ENCODE results near the gene B4GALNT2.

B4GALNT2 gene

DNA sequence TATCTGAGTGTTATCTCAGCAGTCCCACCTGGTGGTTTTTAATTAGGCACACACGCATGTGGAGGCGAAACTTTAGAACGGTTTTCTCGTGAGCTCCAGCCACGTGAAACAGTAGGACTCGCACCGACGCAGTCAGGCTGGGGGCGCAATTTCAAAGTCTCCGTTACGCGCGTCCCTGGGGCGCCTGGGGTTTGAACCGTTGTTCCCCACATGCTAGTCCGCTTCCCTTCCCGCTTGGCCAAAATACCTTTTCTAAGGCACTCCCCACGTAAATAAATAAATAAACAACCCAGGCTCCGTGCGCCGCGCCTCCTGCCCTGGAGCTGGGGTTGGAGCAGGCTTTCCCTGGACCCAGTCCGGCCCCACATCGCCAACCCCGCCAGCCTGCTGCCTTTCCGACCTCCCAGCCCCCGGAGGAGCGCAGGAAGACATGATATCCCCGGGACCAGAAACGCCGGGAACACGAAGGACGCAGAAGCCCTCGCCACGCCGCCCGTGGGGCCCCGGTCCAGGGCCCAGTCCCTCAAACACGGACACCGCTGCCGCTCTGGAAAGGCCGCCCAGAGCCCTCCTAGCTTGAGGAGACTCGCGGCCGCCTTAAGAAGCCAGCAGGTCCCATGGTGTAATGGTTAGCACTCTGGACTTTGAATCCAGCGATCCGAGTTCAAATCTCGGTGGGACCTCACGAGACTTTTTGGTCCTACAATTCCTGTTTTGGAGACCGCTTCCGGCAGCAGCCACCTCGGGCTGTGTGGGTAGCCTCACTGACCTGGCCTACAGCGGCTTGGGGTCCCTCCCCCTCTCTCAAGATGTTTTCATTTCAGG, 59.6 kb downstream of the B4GALNT2 start:
- peak overlapping the region; percentile 82 for H3K4me3 ChIP-seq (ENCODE audit: low read length)
- TF ChIP-seq, protein P1, sequence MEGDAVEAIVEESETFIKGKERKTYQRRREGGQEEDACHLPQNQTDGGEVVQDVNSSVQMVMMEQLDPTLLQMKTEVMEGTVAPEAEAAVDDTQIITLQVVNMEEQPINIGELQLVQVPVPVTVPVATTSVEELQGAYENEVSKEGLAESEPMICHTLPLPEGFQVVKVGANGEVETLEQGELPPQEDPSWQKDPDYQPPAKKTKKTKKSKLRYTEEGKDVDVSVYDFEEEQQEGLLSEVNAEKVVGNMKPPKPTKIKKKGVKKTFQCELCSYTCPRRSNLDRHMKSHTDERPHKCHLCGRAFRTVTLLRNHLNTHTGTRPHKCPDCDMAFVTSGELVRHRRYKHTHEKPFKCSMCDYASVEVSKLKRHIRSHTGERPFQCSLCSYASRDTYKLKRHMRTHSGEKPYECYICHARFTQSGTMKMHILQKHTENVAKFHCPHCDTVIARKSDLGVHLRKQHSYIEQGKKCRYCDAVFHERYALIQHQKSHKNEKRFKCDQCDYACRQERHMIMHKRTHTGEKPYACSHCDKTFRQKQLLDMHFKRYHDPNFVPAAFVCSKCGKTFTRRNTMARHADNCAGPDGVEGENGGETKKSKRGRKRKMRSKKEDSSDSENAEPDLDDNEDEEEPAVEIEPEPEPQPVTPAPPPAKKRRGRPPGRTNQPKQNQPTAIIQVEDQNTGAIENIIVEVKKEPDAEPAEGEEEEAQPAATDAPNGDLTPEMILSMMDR (IDR thresholded peaks at IDR 0.05; ENCODE audit: insufficient read depth, low read depth, low read length, missing control alignments), result peak; percentile 34
- peak; percentile 88 for DNase-seq (ENCODE audit: low read depth)

DNA sequence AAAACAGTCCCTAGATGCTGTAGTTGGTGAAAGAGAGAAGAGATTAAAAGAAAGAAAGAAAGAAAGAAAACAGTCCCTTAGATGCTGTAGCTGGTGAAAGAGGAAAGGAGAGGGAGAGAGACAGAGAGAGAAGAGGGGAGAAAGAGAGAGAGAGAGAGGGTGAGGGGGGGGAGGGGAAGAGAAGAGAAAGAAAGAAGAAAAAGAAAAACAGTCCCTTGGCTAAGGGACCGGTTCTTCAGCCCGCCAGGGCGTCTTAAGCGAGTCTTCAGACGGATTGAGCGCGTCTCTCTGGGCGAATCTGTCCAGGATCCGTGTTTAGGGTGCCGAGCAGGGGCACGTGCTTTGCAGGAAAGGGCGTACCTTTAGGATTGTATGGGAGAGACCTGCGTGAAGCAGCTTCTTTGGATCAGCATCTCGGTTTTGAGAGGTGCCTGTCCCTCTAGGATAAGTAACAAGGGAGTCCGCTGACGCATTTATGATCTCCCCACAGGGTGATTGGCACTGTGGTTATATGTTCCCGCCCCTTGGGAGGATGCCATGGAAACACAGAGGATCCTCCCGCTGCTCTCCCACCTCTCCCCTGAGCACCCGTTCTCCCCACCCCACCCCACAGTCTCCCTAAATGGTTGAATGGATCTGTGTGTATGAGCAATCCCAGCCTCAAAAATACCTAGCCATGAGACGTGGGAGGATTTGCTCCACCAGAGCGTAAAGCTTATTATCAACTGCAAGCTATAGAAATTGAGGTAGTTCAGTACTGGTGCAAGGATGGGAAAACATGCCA, 61.1 kb downstream of the B4GALNT2 start:
- DNase-seq (ENCODE audit: low read depth), result peak; percentile 65
- TF ChIP-seq, protein P1 (IDR thresholded peaks at IDR 0.05; ENCODE audit: insufficient read depth, low read depth, low read length, missing control alignments), result no peak
- H3K4me3 ChIP-seq (ENCODE audit: low read length), result peak overlapping the region; percentile 82

DNA sequence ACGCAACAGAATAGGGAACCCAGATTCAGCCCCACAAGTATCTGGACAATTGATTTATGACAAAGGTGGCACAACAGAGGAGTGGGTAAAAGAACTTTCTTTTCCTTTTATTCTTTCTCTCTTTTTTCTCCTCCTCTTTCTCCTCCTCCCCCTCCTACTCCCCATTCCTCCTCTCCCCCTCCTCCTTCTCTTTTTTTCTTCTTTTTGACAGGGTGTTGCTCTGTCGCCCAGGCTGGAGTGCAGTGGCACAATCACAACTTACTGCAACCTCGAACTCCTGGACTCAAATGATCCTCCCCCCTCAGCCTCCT, 61.7 kb downstream of the B4GALNT2 start:
- TF ChIP-seq, protein P1 (IDR thresholded peaks at IDR 0.05; ENCODE audit: insufficient read depth, low read depth, low read length, missing control alignments), result no peak
- DNase-seq (ENCODE audit: low read depth), result no peak
- H3K4me3 ChIP-seq (ENCODE audit: low read length), result no peak overlapping the region

DNA sequence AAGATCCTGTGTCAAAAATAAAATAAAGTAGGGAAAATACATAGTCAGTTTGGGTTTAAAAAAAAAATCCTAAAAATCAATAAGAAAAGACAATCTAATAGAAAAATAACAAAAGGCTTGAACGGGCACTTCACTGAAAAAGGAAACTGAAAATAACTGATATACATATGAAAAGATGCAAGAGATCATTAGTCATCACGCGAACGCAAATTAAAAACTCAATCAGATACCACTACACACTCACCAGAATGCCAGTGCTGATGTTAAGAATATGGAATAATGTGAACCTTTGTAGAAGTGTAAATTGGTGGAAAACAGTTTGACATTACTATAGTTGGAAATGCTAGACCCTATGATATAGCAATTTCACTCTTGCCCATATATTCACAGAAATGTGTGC, 63.2 kb downstream of the B4GALNT2 start:
- DNase-seq (ENCODE audit: low read depth), result no peak
- no peak overlapping the region for H3K4me3 ChIP-seq (ENCODE audit: low read length)
- TF ChIP-seq, protein P1 (IDR thresholded peaks at IDR 0.05; ENCODE audit: insufficient read depth, low read depth, low read length, missing control alignments), result no peak

DNA sequence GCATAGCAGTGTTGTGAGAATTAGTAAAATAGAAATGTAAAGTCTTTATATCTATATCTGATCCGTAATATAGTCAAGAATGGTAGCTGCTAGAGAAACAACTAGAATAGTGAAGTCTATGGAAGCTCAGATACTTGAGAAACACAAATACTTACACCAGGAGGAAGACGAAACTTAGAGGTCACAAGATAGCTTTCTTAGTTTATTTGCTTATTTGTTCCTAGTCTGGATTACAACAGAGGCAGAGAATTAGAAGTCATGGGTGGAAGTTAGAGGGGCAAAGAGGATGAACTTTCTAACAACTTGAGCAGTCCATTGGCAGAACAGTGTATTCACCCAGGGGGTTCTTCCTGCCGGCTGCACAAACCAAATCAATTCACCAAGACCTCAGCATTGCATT, 64.0 kb downstream of the B4GALNT2 start:
- H3K4me3 ChIP-seq (ENCODE audit: low read length), result no peak overlapping the region
- no peak for DNase-seq (ENCODE audit: low read depth)
- TF ChIP-seq, protein P1 (IDR thresholded peaks at IDR 0.05; ENCODE audit: insufficient read depth, low read depth, low read length, missing control alignments), result no peak

DNA sequence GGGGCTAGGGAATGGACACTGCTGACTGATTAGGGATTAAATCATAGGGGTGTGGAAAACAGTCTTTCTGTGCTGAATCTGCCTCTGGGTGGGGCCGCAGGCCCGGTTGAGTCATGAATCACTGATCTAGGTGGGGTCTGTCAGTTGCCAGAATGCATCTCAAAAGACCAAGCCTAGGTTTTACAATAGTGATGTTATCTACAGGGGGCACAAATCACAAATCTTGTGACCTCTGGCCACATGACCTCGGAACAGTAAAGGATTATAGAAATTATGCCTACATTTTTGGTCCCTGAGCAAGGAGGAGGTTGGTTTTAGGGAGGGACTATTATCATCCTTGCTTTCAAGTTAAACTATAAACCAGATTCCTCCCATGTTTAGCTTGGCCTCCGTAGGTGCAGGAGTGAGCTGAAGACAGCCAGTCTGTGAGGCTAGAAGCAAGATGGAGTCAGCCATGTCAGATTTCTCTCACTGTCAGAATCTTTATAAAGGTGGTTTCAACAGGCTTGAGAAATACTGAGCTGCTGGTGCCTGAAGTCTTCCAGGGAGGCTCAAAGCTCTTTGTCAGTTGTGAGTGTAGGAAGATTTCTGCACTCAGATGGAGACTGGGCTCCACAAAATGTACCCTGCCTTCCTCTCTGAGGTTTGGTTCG, 64.9 kb downstream of the B4GALNT2 start:
- DNase-seq (ENCODE audit: low read depth), result peak; percentile 44
- TF ChIP-seq, protein P1 (IDR thresholded peaks at IDR 0.05; ENCODE audit: insufficient read depth, low read depth, low read length, missing control alignments), result no peak
- no peak overlapping the region for H3K4me3 ChIP-seq (ENCODE audit: low read length)
